Left hindlimb (tissue), 1 donor: ENCODE data around the gene FIGNL1.
"Not testable (repeated sequence)": the region's sequence is repeated elsewhere in the genome, so short reads cannot be mapped to it uniquely, and the experiment has no call there.

ENCODE experiments used
- DNase-seq: peaks from one replicate; pipeline ENCODE4 v3.0.0-alpha.2; 2018

Gene FIGNL1

DNA sequence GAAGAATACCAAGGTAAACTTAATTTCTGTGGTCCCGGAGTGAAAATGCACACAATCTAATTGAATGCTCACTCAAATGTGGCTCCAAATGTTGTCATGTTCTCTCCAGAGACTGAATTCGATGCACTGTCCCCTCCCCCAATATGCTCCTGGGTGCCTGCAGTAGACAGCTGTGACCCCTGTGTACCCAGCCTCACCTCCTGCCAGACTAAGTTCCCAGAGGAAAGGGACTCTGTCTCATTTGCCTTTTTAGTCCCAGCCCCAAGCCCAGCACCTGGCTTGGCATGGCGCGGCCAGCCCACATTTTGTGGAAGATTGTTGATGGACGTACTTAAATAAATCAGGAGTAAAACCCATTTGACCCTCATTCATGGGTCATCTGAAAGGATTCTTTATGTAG, 21.8 kb upstream of the FIGNL1 start:
- DNase-seq, result no peak

DNA sequence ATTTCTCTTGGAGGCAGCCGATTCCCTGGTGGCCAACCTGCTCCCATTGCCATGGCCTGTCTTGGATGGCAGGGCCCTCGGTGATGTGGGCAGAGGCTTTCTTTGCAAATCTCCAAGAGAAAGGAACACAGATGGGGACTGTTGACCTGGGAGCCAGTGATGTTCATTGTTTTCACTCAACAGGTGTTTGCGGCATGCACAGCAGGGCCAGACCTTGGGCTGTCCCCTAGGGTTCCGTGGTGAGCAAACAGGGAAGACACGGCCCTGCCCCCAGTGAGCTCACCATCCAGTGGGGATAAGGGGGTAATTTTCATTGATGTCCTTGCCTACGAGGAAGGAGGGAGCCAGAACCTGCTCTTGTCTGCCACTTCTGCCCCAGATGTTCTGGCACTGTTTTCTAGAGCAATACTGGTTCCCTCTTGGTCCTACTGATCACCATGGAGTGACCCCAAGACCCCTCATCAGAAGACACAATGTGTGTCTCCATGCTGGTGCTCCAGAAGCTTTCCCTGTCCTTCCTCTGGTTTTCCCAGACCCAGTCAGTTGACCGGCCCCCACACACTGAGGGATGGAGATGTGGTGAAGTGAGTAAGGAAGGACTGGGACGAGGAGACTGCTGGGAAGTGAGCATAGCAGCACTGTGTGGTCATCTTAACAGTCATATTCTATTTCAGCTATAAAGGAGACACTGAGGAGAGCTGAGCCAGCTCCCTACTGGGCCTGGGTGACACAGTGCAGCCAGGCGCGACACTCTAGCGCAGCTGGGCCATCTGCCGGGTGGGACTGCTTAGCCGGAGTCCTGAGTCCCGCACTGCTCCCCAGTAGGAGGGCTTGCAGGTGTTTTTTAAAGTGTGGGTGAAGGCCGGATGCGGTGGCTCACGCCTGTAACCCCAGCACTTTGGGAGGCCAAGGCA, 20.4 kb upstream of the FIGNL1 start:
- DNase-seq, result no peak

DNA sequence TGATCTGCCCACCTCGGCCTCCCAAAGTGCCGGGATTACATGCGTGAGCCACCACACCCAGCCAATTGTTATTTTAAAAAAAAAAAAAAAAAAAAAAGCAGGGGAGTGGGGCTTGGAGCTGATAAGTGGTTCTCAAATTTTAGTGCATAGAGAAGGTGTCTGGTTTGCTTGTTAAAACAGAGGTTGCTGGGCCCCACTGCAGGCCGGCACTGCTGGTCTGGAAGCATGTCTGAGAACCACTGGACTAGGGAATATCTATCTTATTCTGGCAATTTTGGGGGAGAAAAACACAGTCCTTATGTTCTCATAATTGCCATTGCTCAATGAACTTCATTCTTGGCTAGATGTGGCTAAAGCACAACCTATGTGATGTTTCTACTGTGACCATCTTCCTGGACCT, 19.0 kb upstream of the FIGNL1 start:
- no peak for DNase-seq

DNA sequence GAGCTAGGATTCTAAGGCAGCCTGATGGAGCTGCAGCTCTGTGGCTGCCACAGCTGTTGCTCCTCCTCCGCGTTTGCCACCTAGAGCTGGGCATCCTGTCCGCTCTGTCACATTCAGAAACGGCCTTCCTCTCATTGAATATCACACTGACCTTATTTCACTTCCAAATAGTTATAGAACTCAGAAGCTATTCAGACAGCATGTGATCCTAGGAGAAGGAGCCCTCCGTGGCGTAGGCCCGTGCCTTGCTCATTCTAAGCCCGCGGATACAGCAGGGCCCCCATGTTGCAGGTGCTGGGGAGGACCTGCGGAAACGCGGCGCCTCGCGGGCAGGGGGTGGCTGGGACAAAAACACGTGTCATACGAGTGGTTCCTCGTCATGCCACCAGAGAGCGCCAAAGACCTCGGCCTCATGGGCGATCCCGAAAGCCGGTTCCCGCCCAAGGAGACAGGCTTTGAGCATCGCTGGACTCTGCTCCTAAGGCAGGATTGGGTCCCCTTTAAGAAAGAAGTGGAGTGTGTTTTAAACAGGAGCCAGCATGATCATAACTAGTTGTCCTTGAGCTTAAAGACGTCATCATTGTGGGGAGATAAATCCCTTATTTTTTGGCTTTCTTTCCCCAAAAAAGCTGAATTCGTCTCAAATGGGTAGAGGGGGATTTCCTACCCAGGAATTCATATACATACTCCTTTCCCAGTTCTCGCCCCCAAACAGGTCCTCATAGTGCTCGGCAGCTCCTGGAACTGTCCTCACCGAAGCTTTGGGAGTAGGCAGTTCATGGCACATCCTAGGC, 17.9 kb upstream of the FIGNL1 start:
- DNase-seq, result peak; percentile 76

DNA sequence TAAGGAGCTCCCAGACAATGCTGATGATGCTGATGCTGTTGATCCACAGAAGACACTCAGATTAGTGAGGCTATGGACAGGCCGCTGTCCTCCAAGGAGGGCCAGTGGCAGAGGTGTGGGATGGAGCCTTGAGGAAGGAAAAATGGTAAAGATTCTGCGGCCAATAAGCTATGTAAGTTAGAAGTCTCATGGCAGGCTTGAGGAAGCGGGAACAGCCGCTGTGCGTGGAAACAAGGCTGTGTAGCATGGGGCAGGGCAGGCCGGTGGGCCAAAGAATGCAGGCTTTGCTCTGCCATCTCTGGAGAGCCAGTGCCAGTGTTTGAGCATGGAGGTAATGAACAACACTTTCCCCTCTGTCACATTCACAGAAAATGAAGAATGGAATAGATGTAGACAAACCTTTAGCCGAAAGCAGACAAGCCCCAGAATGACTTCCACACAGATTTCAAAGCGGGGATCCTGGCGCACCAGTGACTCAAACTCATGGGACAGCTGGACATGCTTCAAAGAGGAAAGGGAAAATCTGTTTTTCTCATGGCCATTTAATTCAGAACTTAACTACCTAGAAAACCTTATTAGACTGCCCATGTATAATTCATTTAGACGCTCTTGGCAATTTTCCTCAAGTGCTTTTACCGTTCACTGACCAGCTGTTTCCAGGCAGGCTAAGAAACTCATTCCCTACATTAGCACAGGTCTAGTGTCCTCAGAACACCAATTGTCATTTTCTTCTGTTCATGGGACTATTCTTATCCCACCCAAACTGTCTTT, 16.9 kb upstream of the FIGNL1 start:
- no peak for DNase-seq

DNA sequence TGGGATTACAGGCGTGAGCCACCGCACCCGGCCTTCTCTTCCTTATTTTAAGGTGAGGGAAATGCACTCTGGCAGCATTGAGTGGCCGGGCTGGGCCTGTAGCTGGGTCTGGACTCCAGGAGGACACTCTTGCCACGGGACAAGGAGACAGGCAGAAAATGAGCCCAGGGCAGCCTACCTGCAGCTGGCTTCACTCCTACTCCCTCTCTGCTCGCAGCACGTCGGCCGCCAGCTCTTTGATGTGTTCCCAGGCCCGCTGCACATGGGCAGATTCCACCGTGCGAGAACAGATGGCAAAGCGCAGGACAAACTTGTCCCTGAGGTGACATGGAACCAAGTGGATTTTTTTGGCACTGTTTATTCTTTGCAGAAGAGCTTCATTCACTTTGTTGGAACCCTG, 12.9 kb upstream of the FIGNL1 start:
- DNase-seq, result no peak

DNA sequence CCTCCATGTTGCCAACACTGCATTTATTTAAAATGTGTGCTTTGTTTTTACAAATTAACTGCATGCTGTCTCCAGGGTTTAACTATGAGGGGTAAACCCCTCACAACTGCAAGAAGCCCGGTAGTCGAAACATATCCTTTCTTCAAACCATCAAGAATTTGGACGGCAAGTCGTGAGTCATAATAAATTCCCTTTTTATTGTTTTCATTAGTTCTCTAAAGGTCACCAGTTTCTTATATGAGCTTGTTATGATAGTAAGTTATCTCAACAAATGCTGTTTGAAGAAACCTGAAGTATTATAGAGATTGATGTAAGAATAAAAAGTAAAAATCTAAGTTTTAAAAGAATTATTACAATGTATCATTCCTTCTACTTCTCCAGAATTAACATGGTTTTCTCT, 12.2 kb upstream of the FIGNL1 start:
- no peak for DNase-seq

DNA sequence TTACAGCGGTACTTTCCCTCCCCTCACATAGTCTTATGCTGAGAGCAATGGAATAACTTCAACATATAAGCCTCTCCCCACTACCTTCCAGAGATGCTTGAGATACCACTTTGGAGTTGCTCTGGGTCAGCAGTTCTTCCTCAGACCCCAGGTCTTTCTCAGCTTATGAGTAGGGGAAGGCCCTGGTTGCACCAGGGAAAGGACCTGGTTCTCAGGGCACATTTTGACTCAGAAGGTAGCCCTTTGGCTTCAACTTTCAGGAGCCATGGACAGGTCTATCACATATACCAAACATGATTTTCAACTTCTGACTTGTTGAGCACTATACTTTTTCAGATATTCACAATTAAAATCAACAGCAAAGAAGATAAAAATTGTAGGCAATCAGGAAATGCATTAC, 11.5 kb upstream of the FIGNL1 start:
- no peak for DNase-seq

DNA sequence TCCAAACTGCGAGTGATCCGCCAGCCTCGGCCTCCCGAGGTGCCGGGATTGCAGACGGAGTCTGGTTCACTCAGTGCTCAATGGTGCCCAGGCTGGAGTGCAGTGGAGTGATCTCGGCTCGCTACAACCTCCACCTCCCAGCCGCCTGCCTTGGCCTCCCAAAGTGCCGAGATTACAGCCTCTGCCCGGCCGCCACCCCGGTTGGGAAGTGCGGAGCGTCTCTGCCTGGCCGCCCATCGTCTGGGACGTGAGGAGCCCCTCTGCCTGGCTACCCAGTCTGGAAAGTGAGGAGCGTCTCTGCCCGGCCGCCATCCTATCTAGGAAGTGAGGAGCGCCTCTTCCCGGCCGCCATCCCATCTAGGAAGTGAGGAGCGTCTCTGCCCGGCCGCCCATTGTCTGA, 9.0 kb upstream of the FIGNL1 start:
- not testable (repeated sequence) for DNase-seq

DNA sequence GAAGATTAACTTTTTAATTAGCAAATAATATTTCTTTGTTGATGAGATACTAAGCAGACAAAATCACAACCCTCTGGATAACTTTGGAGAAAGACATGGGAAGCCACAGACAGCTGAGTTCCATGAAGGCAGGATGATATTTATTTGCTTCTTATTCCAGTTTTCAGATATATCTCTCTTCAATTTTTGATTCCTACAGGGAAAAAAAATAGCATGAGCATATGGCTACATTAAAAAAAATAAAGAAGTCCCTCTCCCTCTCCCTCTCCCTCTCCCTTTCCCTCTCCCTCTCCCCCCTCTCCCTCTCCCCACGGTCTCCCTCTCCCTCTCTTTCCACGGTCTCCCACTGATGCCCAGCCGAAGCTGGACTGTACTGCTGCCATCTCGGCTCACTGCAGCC, 8.5 kb upstream of the FIGNL1 start:
- DNase-seq, result not testable (repeated sequence)

DNA sequence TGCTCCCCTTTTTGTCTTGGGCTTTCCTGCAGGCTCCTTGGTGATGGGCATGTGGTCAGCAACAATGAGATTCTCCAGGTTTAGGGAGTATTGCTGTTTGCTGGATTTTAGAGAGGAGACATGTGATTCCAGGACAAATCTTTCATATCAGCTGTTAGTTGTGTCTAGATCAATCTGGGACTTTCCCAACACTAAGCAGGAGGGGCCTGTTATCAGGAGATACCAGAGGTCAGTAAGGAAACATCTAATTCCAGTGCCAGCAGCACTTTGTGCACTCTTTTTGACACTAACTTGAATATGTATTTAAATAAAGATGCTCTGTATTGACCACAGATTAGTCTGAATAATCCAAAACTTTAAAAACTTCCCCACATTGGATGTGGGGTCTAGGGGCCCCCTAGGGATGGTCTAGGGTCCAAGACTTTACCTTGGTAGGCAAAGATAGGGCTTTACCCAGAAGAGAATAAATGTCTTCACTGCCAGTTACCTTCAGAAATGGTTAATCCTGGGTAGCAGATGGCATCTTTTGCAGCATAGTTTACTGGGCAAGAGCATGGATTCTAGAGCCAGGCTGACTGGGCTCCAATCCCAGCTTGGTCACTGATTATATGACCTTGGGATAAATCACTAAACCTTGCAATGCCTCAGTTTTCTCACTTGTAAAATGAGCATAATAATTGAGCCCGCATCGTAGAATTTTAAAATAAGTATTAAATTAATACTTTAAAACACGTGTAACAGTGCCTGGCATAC, 6.4 kb upstream of the FIGNL1 start:
- DNase-seq, result no peak

DNA sequence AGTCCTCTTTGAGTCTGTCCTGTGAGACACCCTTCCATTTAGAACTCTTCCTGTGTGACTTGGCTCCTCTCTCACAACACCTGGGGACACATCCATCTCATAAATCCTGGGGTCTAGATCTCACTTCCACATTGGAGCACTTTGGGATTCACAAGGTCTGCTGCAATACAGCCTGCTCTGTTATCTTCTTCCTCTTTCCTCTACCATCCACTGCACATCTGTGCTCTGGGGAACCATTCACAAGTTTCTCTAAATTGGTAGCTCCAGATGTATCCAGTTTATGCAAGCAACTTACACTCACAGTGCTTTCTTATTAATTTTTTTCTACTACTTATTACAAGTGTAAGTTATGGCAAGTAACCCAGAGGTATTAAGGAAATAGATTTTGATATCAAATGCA, 5.5 kb upstream of the FIGNL1 start:
- no peak for DNase-seq

DNA sequence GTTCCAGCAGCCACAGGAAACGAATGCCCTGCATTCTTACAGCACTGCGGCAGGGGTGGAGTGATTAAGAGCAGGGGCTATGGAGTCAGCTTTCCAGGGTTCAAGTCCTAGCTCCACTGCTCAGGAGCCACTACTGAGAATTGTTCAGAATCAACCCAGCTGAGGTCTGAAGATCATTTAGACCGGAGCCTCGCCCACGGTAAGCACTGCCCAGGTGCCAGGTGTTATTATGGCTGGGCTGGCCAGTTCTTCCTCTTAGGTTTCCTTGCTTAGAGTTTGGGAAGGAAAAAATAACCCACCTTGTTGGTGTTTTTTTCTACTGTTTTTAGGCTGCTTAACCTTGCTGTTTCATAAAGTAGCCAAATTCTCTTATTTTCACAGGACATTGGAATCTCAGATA, 4.8 kb upstream of the FIGNL1 start:
- DNase-seq, result no peak

DNA sequence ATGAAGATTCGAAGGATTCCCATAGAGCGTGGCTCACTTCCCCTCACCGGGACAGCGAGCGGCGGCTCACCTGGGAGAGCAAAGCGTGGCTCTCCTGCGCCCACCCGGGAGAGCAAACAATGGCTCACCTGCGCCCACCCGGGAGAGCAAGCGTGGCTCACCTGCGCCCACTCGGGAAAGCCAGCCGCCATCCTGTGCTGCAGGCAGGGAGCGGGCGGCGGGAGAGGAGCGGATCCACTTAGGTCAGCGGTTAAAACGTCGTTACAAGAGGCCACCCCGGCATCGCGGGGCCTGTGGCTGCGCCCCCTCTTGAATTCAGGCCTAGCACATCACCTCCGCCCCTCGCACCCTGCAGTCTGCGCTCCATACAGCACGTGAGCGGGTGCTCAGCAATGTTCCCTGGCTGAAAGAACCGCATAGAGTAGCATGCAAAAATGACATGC, 461 bp upstream of the FIGNL1 start:
- DNase-seq, result no peak

DNA sequence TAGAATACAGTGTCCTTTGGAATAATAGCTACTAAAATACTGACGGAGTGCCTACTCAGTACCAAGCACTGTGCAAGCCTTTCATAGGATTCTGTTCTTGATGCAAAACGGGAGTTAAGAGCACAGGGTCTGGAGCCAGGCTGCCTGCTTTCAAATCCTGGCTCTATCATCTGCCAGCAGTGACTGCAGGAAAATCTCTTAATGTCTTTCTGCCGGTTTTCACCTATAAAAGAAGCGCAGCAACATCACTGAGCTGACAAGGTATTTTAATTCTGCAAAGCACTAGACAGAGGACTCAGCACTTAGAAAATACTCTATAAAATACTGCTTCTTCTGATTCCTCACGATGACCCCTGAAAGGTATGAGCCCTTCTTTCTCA, 659 bp downstream of the FIGNL1 start:
- no peak for DNase-seq

DNA sequence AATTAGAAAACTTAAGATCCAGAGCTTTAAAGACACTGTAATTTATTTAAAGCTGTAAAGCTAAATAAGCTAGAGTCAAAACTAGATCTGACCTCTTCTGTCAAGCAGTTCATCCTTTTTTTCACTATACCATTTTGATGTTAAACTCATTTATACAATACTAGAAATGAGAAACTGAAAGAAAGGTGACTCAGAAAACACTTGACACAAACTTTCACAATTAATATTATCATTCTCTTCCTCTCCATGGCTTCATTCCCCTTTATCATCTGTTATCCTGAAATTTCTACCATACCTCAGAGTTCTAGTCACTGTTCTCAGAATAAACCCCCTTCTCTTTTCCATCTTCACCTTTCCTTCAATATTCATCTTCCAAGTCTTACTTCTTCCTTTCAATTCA, 1.3 kb downstream of the FIGNL1 start:
- no peak for DNase-seq

DNA sequence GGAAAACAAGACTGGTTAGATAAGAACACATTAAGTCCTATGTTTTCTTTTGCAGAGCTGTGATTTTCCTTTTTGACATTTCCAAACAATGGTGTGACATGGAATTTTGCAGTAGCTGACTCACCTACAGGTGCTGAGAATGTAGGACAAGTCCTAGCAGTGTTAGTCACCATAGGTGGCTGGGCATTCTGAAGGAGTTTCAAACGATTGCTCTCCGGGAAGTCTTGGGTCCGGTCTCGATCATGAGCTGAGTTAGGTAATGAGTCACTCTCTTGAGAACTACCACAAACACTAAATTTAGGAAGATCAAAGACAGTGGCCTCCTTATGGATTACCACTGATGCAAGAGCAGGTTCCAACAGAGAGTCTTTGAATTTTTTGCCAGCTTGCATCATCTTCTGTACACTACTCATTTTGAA, 3.6 kb downstream of the FIGNL1 start:
- DNase-seq, result no peak

DNA sequence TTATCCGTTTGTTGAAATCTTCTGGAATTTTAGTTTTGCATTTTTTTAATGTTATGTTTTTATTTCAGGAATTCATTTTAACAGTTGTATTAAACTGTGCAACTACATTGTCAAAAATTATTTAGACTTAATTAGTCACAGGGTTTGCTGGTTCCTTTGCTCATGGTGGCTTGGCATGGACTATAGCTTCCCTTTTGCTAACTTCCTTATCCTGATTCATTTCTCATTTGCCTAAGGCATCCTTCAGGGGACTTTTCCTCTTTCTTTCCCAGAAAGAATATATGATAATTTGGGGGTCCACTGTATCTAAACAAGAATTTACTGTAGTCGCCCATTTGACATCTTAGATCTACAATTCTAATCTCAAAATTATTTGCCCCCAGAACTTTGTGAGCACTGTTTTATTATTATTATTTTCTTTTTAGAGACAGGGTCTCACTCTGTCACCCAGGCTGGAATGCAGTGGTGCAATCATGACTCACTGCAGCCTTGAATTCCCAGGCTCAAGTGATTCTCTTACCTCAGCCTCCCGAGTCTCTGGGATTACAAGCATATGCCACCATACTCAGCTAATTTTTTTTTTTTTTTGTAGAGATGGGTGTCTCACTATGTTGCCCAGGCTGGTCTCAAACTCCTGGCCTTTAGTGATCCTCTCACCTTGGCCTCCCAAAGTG, 13.9 kb downstream of the FIGNL1 start:
- DNase-seq, result no peak

DNA sequence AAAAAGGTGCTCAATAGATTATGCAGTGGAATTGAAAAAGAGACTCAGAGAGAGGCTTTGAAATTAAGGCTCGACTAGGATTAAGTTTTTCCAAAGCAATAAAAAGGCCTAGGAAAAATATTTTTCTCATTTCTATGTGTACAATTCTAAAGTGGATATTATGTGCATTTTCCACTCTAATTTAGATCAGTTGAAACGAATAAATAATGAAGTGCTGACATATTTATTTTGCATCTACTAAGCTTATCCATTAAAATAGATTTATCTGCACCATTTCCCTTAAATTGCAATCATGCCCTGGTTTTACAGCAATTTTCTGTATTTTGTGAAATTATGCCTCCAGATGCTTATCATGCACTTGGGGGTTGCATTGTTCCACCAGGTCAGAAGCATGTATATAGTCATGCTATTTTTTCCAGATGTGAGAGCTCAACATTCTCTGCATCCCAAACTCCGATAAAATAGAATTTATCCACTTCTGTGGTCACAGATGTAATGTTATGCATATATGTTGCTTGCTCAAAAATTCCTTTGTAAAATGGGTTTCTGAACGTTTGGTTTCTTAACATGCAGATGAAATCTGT, 18.3 kb downstream of the FIGNL1 start:
- DNase-seq, result no peak

DNA sequence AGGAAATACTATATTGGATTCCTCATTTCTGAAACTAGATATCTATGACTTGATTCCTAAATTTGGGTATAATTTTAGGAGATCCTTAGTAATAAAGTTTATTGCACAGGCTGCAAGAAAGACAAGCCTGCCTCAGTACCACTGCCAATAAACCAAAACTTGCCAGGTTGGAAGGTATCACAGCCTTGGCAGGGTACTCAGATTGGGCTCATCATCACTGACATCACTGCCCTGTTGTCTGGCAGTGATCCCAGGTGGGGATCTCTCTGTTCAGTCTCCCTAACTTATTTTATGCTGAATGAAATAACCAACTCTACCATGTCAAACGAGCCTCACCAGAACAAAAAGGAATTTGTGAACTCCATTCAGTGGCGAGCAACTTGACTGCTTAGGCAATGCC, 18.8 kb downstream of the FIGNL1 start:
- no peak for DNase-seq

DNA sequence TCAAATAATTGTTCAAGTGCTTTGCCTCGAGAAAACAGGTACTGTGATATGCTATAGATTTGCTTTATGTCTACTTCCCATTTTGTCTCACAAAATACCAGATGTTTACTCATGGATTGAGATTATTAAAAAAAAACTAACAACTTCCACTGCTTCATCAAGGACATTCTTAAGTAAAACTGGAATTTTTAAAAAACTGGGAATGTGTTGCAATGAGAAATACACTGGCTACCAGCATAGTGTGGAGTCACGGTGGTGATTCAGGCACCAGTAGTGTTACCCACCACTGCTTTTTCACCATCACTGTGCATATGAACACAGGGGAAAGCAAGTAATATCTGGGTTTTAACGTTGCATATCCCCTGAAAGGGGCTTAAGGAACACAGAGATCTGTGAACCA, 21.2 kb downstream of the FIGNL1 start:
- DNase-seq, result no peak

DNA sequence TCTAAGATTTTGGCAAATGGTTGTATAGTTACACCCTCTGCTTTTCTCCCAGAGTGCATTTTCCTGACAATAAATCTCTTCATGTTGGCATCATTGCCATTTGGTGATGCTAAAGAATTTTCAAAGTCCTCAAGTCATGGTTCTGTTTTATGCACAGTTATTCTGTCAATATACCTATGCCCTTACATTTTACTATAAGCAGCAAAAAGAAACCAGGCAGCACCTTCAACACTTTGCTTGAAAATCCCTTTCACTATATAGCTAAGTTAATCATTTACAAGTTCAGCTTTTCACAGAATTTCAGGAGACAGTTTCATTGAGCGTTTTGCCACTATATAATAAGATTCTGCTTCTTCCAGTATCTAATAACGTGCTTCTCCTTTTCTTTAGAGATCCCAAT, 22.6 kb downstream of the FIGNL1 start:
- DNase-seq, result no peak
